ENCODE measurements around the gene TMEM147. TPM values are rescaled to one million over a fixed set of nuclear protein-coding genes. Genes with fewer than 3 reads are reported as not detected.

The TMEM147 gene
- total and polyA plus RNA-seq, 3 donors from 2014 or later: 125 to 146 (median 125) TPM

DNA sequence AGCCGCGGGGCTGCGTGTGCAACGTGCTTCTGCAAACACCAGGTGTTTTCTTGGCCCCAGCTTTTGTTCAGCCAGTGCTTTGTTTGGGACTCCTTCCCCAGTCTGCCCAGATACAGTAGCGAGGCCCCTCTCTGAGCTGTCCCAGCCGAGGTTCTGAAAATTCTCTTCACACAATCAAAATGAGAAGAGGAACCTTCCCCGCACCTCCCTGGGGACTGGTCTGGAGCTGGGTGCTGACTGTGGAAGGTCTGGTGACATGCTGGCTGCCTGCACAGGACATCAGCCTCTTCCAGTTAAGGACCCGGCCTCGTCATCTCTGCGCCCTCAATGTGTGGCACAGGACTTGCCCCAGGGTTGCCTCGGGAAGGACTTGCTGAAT lies 13.8 kb downstream of the TMEM147 start:
- intact Hi-C loops (cut with DNase I; ENCODE audit: low total_unique reads): no loop called here
- no peaks in the 10 kb centered on the region for H3K27me3 ChIP-seq
- DNase-seq: no peak
- WGBS, 2 donors: 49 to 58% methylated on average over 11 of the region's 11 CpGs
- no peaks in the 10 kb centered on the region for H3K9me3 ChIP-seq
- no peak overlapping the region for H3K4me3 ChIP-seq
- no peaks in the 10 kb centered on the region for H3K36me3 ChIP-seq (ENCODE audit: low read depth, missing control alignments)
- H3K27ac ChIP-seq: no peak overlapping the region
- no peaks in the 10 kb centered on the region for H3K4me1 ChIP-seq
- TF ChIP-seq, protein P1, sequence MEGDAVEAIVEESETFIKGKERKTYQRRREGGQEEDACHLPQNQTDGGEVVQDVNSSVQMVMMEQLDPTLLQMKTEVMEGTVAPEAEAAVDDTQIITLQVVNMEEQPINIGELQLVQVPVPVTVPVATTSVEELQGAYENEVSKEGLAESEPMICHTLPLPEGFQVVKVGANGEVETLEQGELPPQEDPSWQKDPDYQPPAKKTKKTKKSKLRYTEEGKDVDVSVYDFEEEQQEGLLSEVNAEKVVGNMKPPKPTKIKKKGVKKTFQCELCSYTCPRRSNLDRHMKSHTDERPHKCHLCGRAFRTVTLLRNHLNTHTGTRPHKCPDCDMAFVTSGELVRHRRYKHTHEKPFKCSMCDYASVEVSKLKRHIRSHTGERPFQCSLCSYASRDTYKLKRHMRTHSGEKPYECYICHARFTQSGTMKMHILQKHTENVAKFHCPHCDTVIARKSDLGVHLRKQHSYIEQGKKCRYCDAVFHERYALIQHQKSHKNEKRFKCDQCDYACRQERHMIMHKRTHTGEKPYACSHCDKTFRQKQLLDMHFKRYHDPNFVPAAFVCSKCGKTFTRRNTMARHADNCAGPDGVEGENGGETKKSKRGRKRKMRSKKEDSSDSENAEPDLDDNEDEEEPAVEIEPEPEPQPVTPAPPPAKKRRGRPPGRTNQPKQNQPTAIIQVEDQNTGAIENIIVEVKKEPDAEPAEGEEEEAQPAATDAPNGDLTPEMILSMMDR (IDR thresholded peaks at IDR 0.05): no peak
- TF ChIP-seq POLR2A (IDR thresholded peaks at IDR 0.05): no peak

GRCh38 chr19:35559781-35560180 lies 14.4 kb downstream of the TMEM147 start:
- 91 to 93% methylated on average over 23 of the region's 23 CpGs for WGBS, 2 donors
- Histone ChIP-seq H3K27ac (no peak overlapping the region), H3K4me1 (no peaks in the 10 kb centered on the region), H3K4me3 (no peak overlapping the region), H3K36me3 (ENCODE audit: low read depth, missing control alignments) (no peaks in the 10 kb centered on the region), H3K9me3 (no peaks in the 10 kb centered on the region), H3K27me3 (no peaks in the 10 kb centered on the region)
- TF ChIP-seq, protein P1 (IDR thresholded peaks at IDR 0.05): no peak
- no peak for TF ChIP-seq POLR2A (IDR thresholded peaks at IDR 0.05)
- no peak for DNase-seq
- intact Hi-C loops (cut with DNase I; ENCODE audit: low total_unique reads): no loop called here

GRCh38 chr19:35560271-35560670 lies 14.8 kb downstream of the TMEM147 start:
- intact Hi-C loops (cut with DNase I; ENCODE audit: low total_unique reads): no loop called here
- H3K36me3 ChIP-seq (ENCODE audit: low read depth, missing control alignments): no peaks in the 10 kb centered on the region
- no peaks in the 10 kb centered on the region for H3K27me3 ChIP-seq
- WGBS, 2 donors: 88 to 92% methylated on average over 8 to 18 of the region's 18 CpGs
- TF ChIP-seq, protein P1 (IDR thresholded peaks at IDR 0.05): no peak
- TF ChIP-seq POLR2A (IDR thresholded peaks at IDR 0.05): no peak
- no peak overlapping the region for H3K27ac ChIP-seq
- H3K4me1 ChIP-seq: no peaks in the 10 kb centered on the region
- H3K9me3 ChIP-seq: no peaks in the 10 kb centered on the region
- no peak for DNase-seq
- no peak overlapping the region for H3K4me3 ChIP-seq

- H3K36me3 ChIP-seq (ENCODE audit: low read depth, missing control alignments): no peaks in the 10 kb centered on the region
- intact Hi-C loops (cut with DNase I; ENCODE audit: low total_unique reads): no loop called here
- H3K4me1 ChIP-seq: no peaks in the 10 kb centered on the region
- H3K27me3 ChIP-seq: no peaks in the 10 kb centered on the region
- DNase-seq: no peak
- 74 to 76% methylated on average over 6 of the region's 6 CpGs for WGBS, 2 donors
- no peak overlapping the region for H3K4me3 ChIP-seq
- TF ChIP-seq, protein P1 (IDR thresholded peaks at IDR 0.05): no peak
- H3K27ac ChIP-seq: no peak overlapping the region
- no peaks in the 10 kb centered on the region for H3K9me3 ChIP-seq
These were observed 15.3 kb downstream of the TMEM147 start for GRCh38 chr19:35560677-35561076.

DNA sequence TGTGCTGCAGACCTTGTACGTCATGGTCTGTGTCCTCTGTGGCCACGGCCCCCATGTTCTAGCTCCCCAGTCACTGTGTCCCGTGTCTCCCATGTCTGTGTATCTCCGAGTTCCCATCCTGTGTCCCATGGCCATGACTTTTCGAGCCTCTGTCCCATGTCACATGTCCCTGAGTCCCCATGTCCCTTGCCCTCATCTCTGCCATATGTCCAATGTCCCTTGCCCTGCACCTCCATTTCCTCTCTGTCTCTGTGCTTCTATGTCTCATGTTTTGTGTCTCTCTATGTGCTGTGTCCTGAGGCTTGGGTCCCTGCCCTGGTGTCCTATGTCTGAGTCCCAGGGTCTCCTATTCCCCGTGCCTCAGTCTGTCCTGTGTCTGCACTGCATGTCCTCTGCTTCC lies 16.0 kb downstream of the TMEM147 start:
- Histone ChIP-seq H3K27me3 (no peaks in the 10 kb centered on the region), H3K4me1 (no peaks in the 10 kb centered on the region), H3K36me3 (ENCODE audit: low read depth, missing control alignments) (no peaks in the 10 kb centered on the region), H3K27ac (no peak overlapping the region), H3K4me3 (no peak overlapping the region), H3K9me3 (no peaks in the 10 kb centered on the region)
- intact Hi-C loops (cut with DNase I; ENCODE audit: low total_unique reads): no loop called here
- no peak for DNase-seq
- TF ChIP-seq POLR2A (IDR thresholded peaks at IDR 0.05): no peak
- TF ChIP-seq, protein P1 (IDR thresholded peaks at IDR 0.05): no peak
- 82 to 86% methylated on average over 6 of the region's 6 CpGs for whole genome bisulfite sequencing, 2 donors

Data from testis (tissue), 3 donors.